H7 (cell line): Measurements from ENCODE around the gene SERINC5. TPM values are rescaled to one million over a fixed set of nuclear protein-coding genes. Genes with fewer than 3 reads are reported as not detected.
"Not testable (repeated sequence)": the region's sequence is repeated elsewhere in the genome, so short reads cannot be mapped to it uniquely, and the experiment has no call there.

Experiments
- DNase-seq: peaks from one replicate; pipeline ENCODE4 v3.0.0; 2012
- H3K27me3 ChIP-seq: 2 replicates; pipeline ENCODE4 v1.6.0; 2011; ENCODE audit warnings: mild to moderate bottlenecking, low read length; ENCODE audit not compliant: control insufficient read depth, insufficient read depth
- H3K36me3 ChIP-seq: replicated peaks from 2 replicates; pipeline ENCODE4 v1.5.1; 2011; ENCODE audit warnings: low read length; ENCODE audit not compliant: control insufficient read depth, insufficient read depth
- H3K4me3 ChIP-seq: 2 replicates; pipeline ENCODE4 v1.5.1; 2011; ENCODE audit warnings: low read depth, mild to moderate bottlenecking, control low read depth, low read length, moderate library complexity; ENCODE audit not compliant: insufficient read depth
- total RNA-seq: library from RNA; depleted of rRNA; stranded (reverse); fragments of >200 nt; shearing (Covaris generic); gene quantifications from 2 replicates; pipeline ENCODE4 v1.2.3, GENCODE V29; 2014

Gene SERINC5
- total RNA-seq, 1 experiment from 2014 or later = 40.7 TPM

- peaks cover 17% of the 10 kb centered on the region for H3K36me3 ChIP-seq
- no peak overlapping the region for H3K4me3 ChIP-seq
- H3K27me3 ChIP-seq = no peaks in the 10 kb centered on the region
- no peak for DNase-seq
These were observed 87.3 kb downstream of the SERINC5 start for GRCh38 chr5:80168388-80169028.

- Histone ChIP-seq H3K27me3 (no peaks in the 10 kb centered on the region), H3K36me3 (peaks cover 15% of the 10 kb centered on the region), H3K4me3 (no peak overlapping the region)
- no peak for DNase-seq
These were observed 90.4 kb downstream of the SERINC5 start for GRCh38 chr5:80165452-80165851.

- DNase-seq = no peak
- Histone ChIP-seq H3K36me3 (peaks cover 5% of the 10 kb centered on the region), H3K4me3 (no peak overlapping the region), H3K27me3 (no peaks in the 10 kb centered on the region)
These were observed 94.7 kb downstream of the SERINC5 start for GRCh38 chr5:80161165-80161564.

GRCh38 chr5:80160242-80160641, 95.6 kb downstream of the SERINC5 start:
- no peaks in the 10 kb centered on the region for H3K27me3 ChIP-seq
- no peak for DNase-seq
- peaks cover 4% of the 10 kb centered on the region for H3K36me3 ChIP-seq
- no peak overlapping the region for H3K4me3 ChIP-seq

- peaks cover 3% of the 10 kb centered on the region for H3K36me3 ChIP-seq
- DNase-seq = no peak
These were observed 96.6 kb downstream of the SERINC5 start for GRCh38 chr5:80159133-80159815.

GRCh38 chr5:80156156-80156555, 99.7 kb downstream of the SERINC5 start:
- DNase-seq = no peak
- Histone ChIP-seq H3K36me3 (peaks cover 10% of the 10 kb centered on the region), H3K4me3 (no peak overlapping the region), H3K27me3 (no peaks in the 10 kb centered on the region)

More at GRCh38 chr5:80159133-80159815, 96.6 kb downstream of the SERINC5 start:
- no peak overlapping the region for H3K4me3 ChIP-seq
- H3K27me3 ChIP-seq = no peaks in the 10 kb centered on the region

GRCh38 chr5:80154749-80155148, 101.1 kb downstream of the SERINC5 start:
- no peak overlapping the region for H3K4me3 ChIP-seq
- peaks cover 14% of the 10 kb centered on the region for H3K36me3 ChIP-seq
- no peaks in the 10 kb centered on the region for H3K27me3 ChIP-seq
- no peak for DNase-seq

GRCh38 chr5:80154289-80154688, 101.6 kb downstream of the SERINC5 start:
- not testable (repeated sequence) for H3K27me3 ChIP-seq, H3K4me3 ChIP-seq, DNase-seq
- peaks cover 17% of the 10 kb centered on the region for H3K36me3 ChIP-seq

- H3K4me3 ChIP-seq = no peak overlapping the region
- DNase-seq = no peak
- peaks cover 18% of the 10 kb centered on the region for H3K36me3 ChIP-seq
These were observed 102.2 kb downstream of the SERINC5 start for GRCh38 chr5:80153586-80154126.

GRCh38 chr5:80152778-80153177, 103.1 kb downstream of the SERINC5 start:
- Histone ChIP-seq H3K27me3 (no peaks in the 10 kb centered on the region), H3K36me3 (peaks cover 18% of the 10 kb centered on the region), H3K4me3 (no peak overlapping the region)
- no peak for DNase-seq

More at GRCh38 chr5:80153586-80154126, 102.2 kb downstream of the SERINC5 start:
- no peaks in the 10 kb centered on the region for H3K27me3 ChIP-seq

- DNase-seq = no peak
- Histone ChIP-seq H3K4me3 (no peak overlapping the region), H3K36me3 (peaks cover 24% of the 10 kb centered on the region), H3K27me3 (no peaks in the 10 kb centered on the region)
These were observed 104.0 kb downstream of the SERINC5 start for GRCh38 chr5:80151890-80152289.

GRCh38 chr5:80150731-80151130, 105.1 kb downstream of the SERINC5 start:
- DNase-seq = no peak
- H3K36me3 ChIP-seq = peaks cover 29% of the 10 kb centered on the region
- H3K4me3 ChIP-seq = no peak overlapping the region
- H3K27me3 ChIP-seq = no peaks in the 10 kb centered on the region

- no peak for DNase-seq
- Histone ChIP-seq H3K27me3 (no peaks in the 10 kb centered on the region), H3K36me3 (peaks cover 29% of the 10 kb centered on the region), H3K4me3 (no peak overlapping the region)
These were observed 106.7 kb downstream of the SERINC5 start for GRCh38 chr5:80149161-80149609.

GRCh38 chr5:80147119-80147815, 108.6 kb downstream of the SERINC5 start:
- Histone ChIP-seq H3K36me3 (peaks cover 27% of the 10 kb centered on the region), H3K27me3 (no peaks in the 10 kb centered on the region), H3K4me3 (no peak overlapping the region)
- no peak for DNase-seq
